Transverse colon (tissue), 4 donors: ENCODE results near the gene KCTD14.

Source experiments
- POLR2AphosphoS5 ChIP-seq, 3 donors: sonication (generic); formaldehyde crosslinking; IDR thresholded peaks; one replicate each; pipeline ENCODE4 v1.6.1; 2016; ENCODE audit warnings: antibody characterized with exemption in 3 of 3
- TF ChIP-seq, protein P1 (sequence below), 5 experiments: fragments of 200-600 bp in 3 of 5; fragments of 450-650 bp in 2 of 5; sonication (generic) in 3 of 5; IDR thresholded peaks; 1 replicate in 2 of 5; 2 replicates in 3 of 5; pipeline ENCODE4 v1.5.1; 2016 to 2017; ENCODE audit warnings: antibody characterized with exemption in 5 of 5, inconsistent platforms in 3 of 5, mild to moderate bottlenecking in 2 of 5, moderate library complexity in 1 of 5

DNA sequence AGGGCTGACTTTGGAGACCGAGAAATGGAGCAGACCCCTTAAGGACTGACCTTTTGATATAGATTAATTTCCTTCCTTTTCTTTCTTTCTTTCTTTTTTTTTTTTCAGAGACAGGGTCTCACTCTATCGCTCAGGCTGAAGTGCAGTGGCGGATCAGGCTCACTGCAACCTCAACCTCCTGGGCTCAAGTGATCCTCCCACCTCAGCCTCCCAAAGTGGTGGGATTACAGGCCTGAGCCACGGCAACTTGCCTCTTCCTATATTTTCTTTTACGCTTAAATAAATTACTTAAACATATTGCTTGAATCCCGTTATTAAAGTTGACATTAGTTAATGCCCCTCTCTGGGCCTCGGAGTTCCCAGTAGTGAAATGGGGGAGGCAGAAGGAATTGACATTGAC is 350 bp upstream of the KCTD14 start:
- TF ChIP-seq, protein P1, sequence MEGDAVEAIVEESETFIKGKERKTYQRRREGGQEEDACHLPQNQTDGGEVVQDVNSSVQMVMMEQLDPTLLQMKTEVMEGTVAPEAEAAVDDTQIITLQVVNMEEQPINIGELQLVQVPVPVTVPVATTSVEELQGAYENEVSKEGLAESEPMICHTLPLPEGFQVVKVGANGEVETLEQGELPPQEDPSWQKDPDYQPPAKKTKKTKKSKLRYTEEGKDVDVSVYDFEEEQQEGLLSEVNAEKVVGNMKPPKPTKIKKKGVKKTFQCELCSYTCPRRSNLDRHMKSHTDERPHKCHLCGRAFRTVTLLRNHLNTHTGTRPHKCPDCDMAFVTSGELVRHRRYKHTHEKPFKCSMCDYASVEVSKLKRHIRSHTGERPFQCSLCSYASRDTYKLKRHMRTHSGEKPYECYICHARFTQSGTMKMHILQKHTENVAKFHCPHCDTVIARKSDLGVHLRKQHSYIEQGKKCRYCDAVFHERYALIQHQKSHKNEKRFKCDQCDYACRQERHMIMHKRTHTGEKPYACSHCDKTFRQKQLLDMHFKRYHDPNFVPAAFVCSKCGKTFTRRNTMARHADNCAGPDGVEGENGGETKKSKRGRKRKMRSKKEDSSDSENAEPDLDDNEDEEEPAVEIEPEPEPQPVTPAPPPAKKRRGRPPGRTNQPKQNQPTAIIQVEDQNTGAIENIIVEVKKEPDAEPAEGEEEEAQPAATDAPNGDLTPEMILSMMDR (IDR thresholded peaks at IDR 0.05), result peak in 2 of 5 experiments; percentile 6 to 25
- TF ChIP-seq POLR2AphosphoS5 (IDR thresholded peaks at IDR 0.05), result no peak
